Esophagus muscularis mucosa (tissue), 4 donors: ENCODE measurements around the gene KIAA1191. TPM values are rescaled to one million over a fixed set of nuclear protein-coding genes. Genes with fewer than 3 reads are reported as not detected.

Experiments
- DNase-seq: peaks from one replicate; pipeline ENCODE4 v3.0.0-alpha.2; 2017; ENCODE audit errors: extremely low spot score
- H3K27ac ChIP-seq, 4 donors: fragments of 200-600 bp; sonication (generic); replicated peaks in 1 of 4; 1 replicate in 3 of 4; 2 replicates in 1 of 4; pipeline ENCODE4 v1.5.1; 2016 to 2019; ENCODE audit warnings: mild to moderate bottlenecking in 1 of 4
- H3K27me3 ChIP-seq, 4 donors: fragments of 200-600 bp; sonication (generic); one replicate each; pipeline versions ENCODE4 v1.5.1 to v1.6.0; 2016 to 2019
- H3K36me3 ChIP-seq, 4 donors: fragments of 200-600 bp; sonication (generic); one replicate each; pipeline ENCODE4 v1.5.1; 2016 to 2019
- H3K4me1 ChIP-seq, 4 donors: fragments of 200-600 bp; sonication (generic); one replicate each; pipeline ENCODE4 v1.5.1; 2016 to 2019
- H3K4me3 ChIP-seq, 4 donors: fragments of 200-600 bp; sonication (generic); 1 replicate in 2 of 4; 2 replicates in 2 of 4; pipeline ENCODE4 v1.5.1; 2016 to 2019; ENCODE audit warnings: mild to moderate bottlenecking in 4 of 4, moderate library complexity in 1 of 4
- H3K9me3 ChIP-seq, 4 donors: fragments of 200-600 bp; sonication (generic); 1 replicate in 3 of 4; 2 replicates in 1 of 4; pipeline ENCODE4 v1.5.1; 2016 to 2019
- CTCF ChIP-seq, 3 experiments: fragments of 200-600 bp in 2 of 3; fragments of 450-650 bp in 1 of 3; sonication (generic) in 2 of 3; IDR thresholded peaks; one replicate each; pipeline ENCODE4 v1.5.1; 2017 to 2019; ENCODE audit warnings: antibody characterized with exemption in 3 of 3, mild to moderate bottlenecking in 2 of 3, moderate library complexity in 1 of 3
- EP300 ChIP-seq: sonication (generic); formaldehyde crosslinking; IDR thresholded peaks from one replicate; pipeline ENCODE4 v1.6.1; 2017; ENCODE audit warnings: antibody characterized with exemption
- POLR2A ChIP-seq: fragments of 450-650 bp; IDR thresholded peaks from one replicate; pipeline ENCODE4 v1.6.1; 2017; ENCODE audit warnings: antibody characterized with exemption, moderate library complexity, mild to moderate bottlenecking, low read depth
- POLR2AphosphoS5 ChIP-seq, 2 donors: sonication (generic); formaldehyde crosslinking; IDR thresholded peaks; one replicate each; pipeline ENCODE4 v1.6.1; 2017; ENCODE audit warnings: antibody characterized with exemption in 2 of 2
- WGBS: methylation state at CpG from one replicate; pipeline ENCODE4 v1.1.5; 2018; 5-methylcytosine and 5-hydroxymethylcytosine counted together
- intact Hi-C: fragments of 100-400 bp; cut with DNase I; formaldehyde crosslinking; loops from one replicate; pipeline ENCODE4 v1.15.1; 2023
- total RNA-seq, 4 donors: library from RNA; depleted of rRNA; stranded (reverse); fragments of >200 nt; gene quantifications; one replicate each; pipeline versions ENCODE4 v1.1.0 to v1.2.1, GENCODE V29; 2016

The KIAA1191 gene
- total RNA-seq, 4 donors from 2014 or later = 115 to 157 (median 139) TPM

- peaks cover 0 to 12% (median 4%) of the 10 kb centered on the region in 4 donors for H3K4me1 ChIP-seq
- no peak for TF ChIP-seq POLR2AphosphoS5 (IDR thresholded peaks at IDR 0.05)
- no peak for TF ChIP-seq CTCF (IDR thresholded peaks at IDR 0.05)
- no peak for TF ChIP-seq POLR2A
- TF ChIP-seq EP300 = no peak
- 54% methylated on average over 1 of the region's 1 CpG for WGBS
- H3K27ac ChIP-seq = peak overlapping the region in 1 of 4 donors; percentile 30
- H3K27me3 ChIP-seq = no peaks in the 10 kb centered on the region
- DNase-seq = no peak
- intact Hi-C loops = no loop called here
- H3K36me3 ChIP-seq = peaks cover 9 to 27% (median 16%) of the 10 kb centered on the region in 4 donors
- no peak overlapping the region for H3K4me3 ChIP-seq
- H3K9me3 ChIP-seq = no peaks in the 10 kb centered on the region
Observed at GRCh38 chr5:176337913-176338312, 23.7 kb downstream of the KIAA1191 start.

GRCh38 chr5:176334031-176334770 lies 27.4 kb downstream of the KIAA1191 start:
- Histone ChIP-seq H3K36me3 (peaks cover 9 to 22% (median 16%) of the 10 kb centered on the region in 4 donors), H3K27ac (no peak overlapping the region), H3K4me3 (no peak overlapping the region), H3K9me3 (no peaks in the 10 kb centered on the region), H3K27me3 (no peaks in the 10 kb centered on the region), H3K4me1 (peaks cover 0 to 7% (median 0%) of the 10 kb centered on the region in 4 donors)
- TF ChIP-seq EP300 (no peak), CTCF (IDR thresholded peaks at IDR 0.05) (no peak), POLR2A (no peak), POLR2AphosphoS5 (IDR thresholded peaks at IDR 0.05) (no peak)
- no peak for DNase-seq
- intact Hi-C loops = no loop called here

- DNase-seq = no peak
- Histone ChIP-seq H3K4me1 (no peaks in the 10 kb centered on the region), H3K27me3 (no peaks in the 10 kb centered on the region), H3K27ac (no peak overlapping the region), H3K9me3 (no peaks in the 10 kb centered on the region), H3K36me3 (peaks cover 23 to 61% (median 41%) of the 10 kb centered on the region in 4 donors), H3K4me3 (no peak overlapping the region)
- 94% methylated on average over 3 of the region's 3 CpGs for WGBS
- intact Hi-C loops = no loop called here
- no peak for TF ChIP-seq POLR2AphosphoS5 (IDR thresholded peaks at IDR 0.05)
- no peak for TF ChIP-seq CTCF (IDR thresholded peaks at IDR 0.05)
- TF ChIP-seq EP300 = no peak
- TF ChIP-seq POLR2A = no peak
Observed at GRCh38 chr5:176320577-176320976, 41.0 kb downstream of the KIAA1191 start.

- Histone ChIP-seq H3K4me3 (no peak overlapping the region), H3K27me3 (no peaks in the 10 kb centered on the region), H3K36me3 (peaks cover 23 to 64% (median 45%) of the 10 kb centered on the region in 4 donors), H3K4me1 (no peaks in the 10 kb centered on the region), H3K9me3 (no peaks in the 10 kb centered on the region), H3K27ac (no peak overlapping the region)
- TF ChIP-seq POLR2AphosphoS5 (IDR thresholded peaks at IDR 0.05) (no peak), CTCF (IDR thresholded peaks at IDR 0.05) (peak; percentile 16 to 42 (median 19))
- no peak for DNase-seq
- intact Hi-C loops = no loop called here
- 91% methylated on average over 9 of the region's 9 CpGs for WGBS
Observed at GRCh38 chr5:176319827-176320554, 41.6 kb downstream of the KIAA1191 start.
